Glomerular visceral epithelial cell (primary cell): Measurements from ENCODE around the gene PLEKHA1.

ENCODE experiments used
- DNase-seq: peaks from one replicate; pipeline ENCODE4 v3.0.0-alpha.2; 2016; ENCODE audit errors: extremely low spot score

The PLEKHA1 gene

DNA sequence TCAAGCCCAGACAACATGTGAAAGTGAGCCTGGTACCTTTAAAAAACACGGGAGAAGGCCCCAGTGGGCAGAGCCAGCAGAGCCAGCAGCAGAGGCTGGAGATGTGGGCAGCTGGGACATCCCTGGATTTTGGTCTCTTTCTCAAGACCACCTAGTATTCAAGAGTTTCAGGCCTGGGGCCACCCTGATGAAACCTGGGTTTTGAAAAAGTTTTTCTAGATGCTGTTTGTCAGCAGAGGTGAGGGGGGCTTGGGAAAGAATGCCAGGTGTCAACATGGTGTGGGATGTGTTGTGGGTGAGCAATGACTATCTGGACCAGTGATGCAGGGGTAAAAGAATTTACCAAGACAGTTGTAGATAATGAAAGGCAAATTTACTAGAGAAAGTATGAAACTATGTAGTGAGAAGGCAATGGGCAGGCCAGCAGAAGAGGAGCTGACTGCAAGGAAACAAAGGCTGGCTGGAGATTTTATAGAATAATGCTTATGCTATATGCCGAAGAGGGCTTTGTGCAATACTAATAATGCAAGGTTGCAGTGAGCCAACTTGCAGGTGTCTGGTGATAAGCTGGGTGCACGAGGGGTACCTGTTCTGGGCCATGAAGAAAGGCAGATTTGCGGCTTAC is 28.1 kb upstream of the PLEKHA1 start:
- DNase-seq = no peak

DNA sequence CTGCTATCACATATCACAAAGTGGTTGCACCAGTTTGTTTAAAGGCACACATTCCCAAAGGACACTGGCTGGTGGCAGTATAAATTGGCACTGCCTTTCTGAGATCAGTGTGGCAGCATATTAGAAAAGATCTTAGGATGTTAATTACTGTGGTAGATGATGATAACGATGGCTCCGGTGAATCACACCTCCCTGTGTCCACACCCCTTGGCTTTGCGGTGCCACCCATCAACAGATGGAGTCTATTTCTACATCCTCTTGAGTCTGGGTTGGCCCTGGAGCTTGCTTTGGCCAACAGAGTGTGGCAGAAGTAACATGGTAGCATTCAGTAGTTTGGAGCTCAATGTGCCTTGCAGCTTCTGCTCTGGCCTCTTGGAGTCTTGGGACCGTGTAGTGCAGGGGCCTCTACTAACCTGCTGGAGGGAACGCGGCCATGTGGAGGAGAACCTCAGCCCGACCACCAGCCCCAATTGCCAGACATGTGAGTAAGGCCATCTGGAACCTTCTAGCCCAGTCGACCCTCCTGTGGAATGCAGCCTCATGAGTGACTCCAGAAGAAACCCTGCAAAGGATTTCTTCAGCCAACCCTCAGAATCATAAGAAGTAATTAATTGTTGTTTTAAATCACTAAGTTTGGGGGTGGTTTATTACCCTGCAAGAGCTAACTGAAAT is 27.2 kb upstream of the PLEKHA1 start:
- DNase-seq = no peak

DNA sequence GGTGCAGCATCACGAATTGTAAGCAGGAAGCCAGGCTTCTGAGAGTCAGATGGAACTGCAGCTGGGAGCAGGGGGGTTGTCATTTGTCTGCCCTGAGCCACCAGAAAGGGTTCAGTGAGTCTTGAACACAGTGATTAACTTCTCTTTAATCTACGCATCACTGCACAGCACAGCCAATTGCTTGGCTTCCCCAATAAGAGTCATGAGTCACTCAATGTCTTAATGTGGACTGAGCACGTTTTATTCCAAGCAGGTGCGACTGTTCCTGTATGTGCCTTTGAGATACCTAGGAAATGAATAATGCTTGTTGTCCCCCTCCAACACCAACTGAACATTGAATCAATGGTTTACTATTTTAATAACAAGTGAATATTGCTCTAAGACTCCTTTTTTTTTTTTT is 26.0 kb upstream of the PLEKHA1 start:
- DNase-seq = peak; percentile 95

DNA sequence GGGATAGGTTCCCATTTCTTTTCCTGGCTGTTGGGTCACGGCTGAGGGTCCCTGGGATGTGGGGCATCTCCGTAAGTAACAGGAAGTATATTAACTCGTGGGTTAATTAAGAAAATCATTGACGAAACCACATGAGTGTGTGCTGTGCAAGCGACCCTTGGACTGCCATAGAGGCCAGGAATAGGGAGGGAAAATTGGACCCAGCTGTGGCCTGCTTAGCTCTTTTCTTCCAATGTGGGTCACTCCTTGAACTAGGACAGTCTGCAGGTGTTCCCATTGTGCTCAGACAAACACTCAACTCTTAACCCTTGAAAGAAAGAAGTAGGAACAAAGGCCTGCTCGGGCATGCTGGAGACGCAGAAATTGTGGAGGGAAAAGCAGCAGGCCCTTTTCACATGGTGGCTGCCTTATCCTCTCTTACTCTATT is 25.6 kb upstream of the PLEKHA1 start:
- DNase-seq = no peak

DNA sequence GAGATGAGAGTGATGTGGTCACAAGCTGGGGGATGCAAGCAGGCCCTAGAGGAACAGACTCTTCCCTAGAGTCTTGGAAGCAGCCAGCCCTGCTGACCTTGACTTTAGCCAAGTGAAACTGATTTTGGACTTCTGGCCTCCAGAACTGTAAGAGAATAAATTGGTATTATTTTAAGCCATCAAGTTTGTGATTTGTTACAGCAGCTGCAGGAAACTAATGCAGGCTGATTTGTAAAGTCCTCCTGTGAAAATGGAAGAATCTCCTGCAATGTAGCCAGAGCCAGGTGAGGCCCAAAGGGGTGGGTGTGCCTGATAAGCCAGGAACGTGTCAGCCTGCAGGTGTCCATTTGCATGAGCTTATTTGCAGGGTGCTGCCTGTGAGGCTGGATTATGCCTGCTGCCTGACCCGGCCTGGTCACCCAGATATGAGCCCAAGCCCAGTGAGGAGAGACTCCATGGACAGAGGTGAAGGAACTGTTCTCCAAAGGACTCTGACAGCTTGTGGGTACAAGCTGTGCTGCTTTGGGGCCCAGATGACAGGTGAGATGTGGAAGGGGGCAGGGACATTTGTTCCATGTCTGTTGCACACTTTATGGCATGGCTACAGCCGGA is 24.6 kb upstream of the PLEKHA1 start:
- DNase-seq = no peak

DNA sequence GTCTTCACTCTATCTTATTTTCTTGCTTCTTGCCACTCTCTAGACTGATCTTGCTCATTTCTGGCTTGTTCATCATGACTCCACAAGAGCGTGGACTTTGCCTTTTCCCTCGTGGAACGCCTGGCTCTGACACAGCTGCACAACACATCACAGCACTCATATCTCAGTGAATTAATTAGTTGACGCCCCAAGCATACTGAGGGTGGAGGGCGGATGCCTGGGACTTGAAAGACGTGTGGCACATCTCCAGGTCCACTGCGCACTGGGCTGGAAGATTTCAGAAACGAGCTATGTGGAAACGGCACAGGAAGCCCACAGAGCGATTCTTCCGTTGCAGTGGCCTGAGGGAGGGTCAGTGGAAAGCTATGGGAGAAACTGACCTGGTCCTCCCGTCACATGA is 23.6 kb upstream of the PLEKHA1 start:
- no peak for DNase-seq

DNA sequence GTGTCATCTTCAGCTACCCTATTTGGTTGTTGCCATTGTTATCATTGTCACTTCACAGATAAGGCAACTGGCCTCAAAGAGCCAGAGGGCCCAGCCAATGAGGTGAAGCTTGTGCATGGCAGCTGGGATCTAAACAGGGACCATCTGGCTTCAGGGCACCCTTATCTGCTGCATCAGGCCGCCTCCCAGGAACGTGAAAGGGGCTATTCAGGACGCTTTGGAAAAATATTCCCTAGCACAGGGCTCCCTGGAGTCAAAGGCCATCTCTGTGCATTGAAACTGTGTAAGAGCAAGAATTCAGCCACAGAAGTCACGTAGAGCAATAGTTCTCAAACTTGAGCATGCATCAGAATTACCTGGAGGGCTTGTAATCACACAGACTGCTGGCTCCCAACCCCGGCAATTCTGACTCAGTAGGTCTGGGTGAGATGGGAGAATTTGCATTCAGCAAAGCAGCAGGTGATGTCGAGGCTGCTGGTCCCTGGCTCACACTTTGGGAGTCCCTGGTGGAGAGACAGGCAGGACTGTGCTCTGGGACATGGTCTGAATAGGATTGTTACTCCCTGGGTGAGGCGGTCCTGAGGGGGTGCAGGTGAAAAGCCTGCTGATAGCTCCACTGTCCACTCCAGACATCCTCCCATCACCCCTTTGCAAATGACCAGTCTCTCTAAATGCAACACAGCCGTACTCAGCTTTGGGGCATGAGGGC is 21.5 kb upstream of the PLEKHA1 start:
- DNase-seq = no peak

DNA sequence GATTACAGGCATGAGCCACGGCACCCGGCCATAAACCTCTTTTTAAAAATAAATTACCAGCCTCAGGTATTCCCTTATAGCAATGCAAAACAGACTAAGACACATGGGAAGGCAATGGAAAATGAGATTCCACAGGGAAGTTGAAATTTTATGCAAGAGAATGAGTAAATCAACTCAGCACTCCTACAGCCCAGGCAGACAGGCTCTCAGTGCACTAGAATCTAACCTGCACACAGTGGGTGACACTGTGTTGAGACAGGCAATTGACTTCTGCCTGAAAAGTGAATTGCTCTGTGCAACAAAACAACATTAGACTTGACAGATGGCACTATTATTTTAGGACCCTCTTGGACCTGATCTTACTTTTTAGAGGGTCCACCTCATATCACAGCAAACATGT is 20.1 kb upstream of the PLEKHA1 start:
- no peak for DNase-seq

DNA sequence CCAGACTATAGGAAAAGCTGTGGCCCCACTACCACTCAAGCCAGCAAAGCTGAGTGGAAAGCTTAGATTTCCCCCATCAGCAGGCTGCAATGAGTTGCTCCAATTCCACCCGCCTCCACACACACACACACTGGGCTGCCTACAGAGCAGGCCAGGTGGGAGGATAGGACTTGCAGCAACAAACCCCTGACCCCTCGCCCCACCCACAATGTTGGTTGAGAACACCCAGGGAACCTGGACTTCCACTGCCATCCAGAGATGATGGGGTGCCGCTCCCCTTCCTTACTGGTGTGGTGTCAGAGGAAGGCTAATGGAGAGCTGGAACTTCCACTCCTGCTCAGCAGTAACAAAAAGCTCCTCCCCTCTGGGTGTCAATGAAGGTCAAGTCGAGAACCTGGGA is 16.8 kb upstream of the PLEKHA1 start:
- no peak for DNase-seq

DNA sequence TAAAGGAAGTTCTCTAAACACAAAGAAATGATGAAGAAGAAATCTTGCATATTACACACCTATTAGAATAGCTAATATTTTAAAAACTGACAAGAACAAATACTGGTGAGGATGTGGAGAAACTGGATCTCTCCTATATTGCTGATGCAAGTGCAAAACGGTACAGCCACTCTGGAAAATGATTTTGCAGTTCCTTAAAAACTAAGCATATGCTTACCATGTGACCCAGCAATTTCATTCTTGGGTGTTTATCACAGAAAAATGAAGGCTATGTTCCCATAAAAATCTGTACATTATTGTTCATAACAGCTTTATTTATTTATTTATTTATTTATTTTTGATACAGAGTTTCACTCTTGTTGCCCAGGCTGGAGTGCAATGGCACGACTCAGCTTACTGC is 14.9 kb upstream of the PLEKHA1 start:
- no peak for DNase-seq

DNA sequence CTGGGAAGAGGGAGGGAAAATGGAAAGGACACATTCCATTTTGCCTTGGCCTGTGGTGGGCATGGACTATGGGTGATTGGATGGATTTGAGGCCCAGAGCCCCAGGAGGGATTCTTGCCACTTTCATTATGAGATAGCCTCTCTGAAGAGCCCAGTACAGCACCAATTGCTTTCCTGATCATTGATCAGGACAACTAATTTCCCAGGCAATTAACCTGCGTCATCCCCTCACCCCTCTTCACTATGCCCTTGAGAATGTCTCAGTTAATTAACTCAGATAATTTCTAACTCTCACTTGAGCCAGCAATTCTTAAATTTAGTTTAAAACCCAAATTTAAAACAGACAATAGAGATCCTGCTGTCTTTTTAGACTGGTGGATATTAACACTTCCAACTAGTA is 13.5 kb upstream of the PLEKHA1 start:
- DNase-seq = no peak

DNA sequence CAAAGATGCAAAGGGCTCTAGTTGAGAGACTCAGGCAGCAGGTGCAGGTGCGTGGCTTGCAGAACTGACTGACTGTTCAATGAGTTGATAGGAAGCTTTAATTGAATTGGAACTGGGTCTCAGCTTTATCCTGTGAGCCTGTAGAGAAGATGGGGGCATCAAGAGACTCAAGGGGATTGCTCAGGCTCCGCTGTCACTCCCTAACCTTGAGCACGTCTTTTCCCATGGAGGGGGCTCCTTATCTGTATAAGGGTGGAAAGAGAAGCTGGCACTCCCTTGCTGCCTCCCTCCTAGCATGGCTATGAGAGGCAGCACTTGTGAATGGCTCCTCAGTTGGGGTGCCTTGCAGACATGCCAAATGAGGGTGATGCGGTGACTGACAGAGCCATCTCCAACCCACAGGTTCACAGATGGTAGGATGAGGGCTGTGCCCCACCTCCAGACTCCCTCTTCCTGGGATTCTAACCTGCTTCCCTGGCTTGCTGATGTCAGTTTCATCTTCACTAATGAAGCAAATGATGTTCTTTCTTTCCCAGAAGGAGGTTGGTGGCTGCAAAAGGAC is 12.4 kb upstream of the PLEKHA1 start:
- DNase-seq = no peak

DNA sequence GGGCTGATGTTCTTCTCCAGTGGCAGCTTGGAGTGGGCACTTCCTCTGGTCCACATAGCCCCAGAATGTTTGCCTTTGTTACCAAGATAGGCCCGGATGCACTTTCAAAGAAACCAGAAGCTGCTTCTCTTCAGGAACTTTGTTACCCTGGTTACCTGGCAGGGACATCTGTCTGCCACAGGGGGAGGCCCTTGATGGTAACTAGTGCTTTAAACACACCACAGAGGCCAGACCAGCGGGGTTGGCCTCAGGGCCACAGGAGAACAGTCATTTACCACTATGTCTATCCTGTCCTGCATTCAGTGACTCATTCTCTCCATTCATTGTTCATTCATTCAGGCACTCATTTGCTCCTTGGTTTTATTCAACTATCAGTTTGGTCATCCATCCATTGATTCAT is 11.9 kb upstream of the PLEKHA1 start:
- DNase-seq = peak; percentile 19

DNA sequence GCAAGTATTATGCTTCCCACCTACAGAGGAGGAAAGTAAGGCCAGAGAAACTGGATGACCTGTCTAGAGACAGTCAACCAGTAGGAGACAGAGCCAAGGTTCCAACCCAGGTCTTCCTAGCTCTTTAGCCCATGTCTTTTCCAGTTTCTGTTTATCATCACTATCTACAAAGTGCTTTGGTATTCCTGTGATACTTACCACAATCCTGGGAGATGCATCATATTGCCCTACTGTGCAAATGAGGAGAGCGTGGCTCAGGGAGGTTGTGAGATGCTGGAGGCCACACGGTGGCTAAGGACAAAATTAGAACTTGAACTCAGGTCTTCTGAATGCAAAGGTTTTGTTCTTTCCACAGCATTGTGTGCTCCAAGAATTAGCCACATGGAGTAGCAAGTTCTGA is 11.2 kb upstream of the PLEKHA1 start:
- DNase-seq = no peak

DNA sequence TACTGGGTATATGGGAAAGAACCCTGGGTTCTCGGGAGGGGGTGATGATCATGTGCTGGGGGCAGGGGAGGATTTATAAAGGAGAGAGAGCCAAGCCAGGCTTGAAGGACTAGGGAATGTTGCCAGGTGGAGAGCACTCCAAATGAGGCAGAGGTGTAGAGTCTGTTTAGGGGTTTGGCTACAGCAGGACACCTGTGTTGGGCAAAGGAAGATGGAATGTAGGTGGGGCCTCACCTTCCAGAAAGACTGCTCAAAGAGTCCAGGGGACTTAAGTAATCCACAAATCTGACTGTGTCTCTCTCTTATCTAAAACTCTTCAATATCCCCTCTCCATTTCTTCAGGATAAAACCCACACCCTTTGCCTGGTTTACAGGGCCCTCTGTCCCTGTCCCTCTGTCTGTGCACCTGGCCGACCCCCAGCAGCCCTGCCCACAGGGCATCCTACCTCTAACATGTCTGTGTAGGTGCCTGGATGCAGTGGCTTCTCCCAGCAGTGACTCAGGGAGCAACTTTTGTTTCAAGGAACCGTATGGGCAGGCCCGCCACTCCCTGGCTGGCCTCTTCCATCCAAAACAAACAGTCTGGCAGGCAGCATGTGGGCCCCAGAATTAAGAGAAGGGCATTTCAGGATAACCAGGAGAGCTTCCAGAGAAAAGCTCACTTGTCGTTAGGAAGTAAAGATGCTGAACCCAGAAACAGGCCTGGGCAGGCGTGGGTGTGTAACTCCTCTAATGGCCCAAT is 10.6 kb upstream of the PLEKHA1 start:
- no peak for DNase-seq

DNA sequence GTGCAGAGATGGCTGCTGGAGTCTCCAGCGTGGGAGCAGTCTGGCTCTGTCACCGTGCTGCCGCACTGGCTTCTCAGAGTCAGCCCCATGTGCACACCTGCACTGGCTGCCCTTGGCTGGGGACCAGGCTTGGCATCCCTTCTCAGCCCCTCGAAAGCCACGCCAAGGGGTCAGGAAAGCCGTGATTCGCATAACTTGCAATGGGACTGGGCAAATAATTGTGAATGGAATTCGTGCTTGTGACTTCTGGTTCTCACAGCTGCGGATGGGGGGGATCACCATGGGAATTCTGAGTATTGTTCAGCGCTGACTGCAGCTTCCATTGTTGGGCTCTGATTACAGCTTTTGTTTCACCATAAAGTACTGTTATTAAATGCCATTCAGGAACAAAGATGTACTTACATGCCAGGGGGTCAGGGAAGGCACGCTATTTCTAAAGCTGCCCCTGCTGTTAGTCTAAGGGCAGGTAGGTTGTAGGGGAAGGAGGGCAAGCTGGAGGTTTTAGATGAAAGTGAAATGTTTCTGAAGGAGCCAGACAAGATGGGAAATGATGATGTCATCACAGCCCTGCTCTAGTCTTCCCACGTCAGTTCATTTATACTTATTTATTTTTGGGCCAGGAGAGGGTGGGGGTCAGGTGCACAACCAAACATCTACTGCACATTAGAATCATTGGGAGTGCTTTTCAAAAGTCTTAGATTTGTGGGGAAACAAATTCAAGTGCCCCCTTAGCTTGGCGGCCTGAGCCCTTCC is 5.8 kb upstream of the PLEKHA1 start:
- DNase-seq = no peak

DNA sequence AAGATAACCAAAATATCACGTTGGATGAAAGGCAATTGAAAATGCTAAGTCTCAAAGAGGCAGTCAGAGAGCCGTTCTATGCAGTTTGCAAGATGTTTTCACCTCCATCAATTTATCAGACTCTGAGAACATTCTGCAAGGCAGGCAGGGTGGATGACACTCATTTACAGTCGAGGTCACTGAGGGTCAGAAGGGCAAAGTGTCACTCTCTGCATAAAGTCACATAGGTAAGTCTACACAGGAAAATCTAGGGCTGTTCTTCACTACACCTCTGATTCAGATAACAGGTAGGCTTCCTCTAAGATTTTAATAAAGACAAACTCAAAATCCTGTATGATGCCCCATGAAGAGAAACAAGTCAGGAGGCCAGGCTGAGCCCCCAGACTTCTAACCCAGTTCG is 1.4 kb upstream of the PLEKHA1 start:
- DNase-seq = no peak

DNA sequence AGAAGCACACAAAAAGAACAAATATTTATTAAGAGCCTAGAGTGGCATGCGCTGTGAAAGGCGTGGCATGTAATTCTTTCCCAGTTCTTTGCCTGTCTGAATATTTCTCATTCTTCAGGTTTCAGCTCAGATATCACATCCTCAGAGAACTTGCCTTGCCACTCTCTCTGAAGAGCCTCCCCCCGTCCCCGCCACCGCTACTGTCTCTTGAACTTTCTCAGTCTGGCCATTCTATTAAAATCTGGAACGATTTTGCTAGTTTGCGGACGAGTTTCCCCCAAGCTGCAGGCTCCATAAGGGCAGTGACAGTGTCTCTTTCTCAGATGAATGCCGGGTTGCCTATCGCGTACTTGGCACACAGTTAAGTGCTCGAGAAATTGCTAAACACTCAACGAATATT is 787 bp upstream of the PLEKHA1 start:
- DNase-seq = no peak

DNA sequence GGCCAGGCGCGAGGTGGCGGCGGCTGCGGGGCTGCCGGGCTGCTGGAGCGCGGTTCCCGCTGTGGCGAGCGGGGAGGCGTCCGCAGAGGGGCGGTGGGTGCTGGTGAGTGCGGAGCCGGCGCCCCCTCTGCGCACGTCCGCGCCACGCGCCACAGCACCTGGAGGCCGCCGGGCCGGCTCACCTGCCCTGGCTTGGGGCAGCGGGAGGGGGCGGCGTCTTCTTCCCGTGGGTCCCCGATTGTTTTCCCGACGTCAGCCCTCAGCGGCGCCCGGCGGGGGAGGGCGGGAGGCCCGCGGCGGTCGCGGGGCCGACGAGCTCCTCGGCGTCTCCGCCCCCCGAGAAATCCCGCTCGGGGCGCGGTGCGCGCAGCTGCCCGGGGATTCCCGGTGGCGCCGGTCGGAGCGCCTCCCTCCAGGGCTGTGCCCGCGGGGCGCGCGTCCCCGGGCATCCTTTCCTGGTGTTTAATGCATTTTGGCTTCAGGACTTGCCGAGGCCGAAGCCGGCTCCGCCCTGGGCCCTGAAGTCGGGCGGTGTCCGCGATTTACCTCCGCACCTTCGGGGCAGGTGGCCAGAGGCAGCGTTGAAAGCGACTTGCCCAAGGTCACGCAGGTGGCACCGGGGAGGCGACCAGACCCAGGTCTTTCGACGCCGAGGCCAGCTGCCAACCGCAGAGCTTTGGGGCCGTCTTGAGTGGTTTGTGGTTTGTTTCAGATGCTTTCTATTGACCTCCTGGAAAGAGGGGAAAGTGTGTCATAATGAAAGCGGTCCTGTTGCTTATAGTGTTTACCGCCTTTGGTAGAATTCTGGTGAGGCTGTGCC is 561 bp downstream of the PLEKHA1 start:
- DNase-seq = peak; percentile 72

DNA sequence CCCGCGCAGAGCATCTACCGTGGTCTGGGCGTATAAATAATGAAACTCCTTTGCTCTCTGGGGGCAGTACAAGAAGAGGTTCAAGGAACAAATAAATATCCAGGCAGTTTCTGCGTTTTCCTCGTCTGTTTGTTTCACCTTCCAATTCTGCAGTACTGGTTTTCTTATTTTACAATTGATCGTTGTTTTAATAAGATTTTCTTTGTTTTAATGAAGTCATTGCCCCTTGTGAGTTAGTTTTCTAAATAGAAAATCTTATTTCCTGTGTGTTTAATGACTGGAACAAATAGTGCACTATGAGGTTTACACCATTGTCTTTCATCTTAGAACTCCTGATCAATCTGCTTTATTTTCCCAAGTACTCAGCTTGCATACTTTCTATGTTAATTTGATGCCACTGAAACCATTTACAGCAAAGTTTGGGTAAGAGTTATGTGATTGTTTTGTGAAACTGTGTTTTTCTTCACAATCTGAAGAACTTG is 1.2 kb downstream of the PLEKHA1 start:
- no peak for DNase-seq
